ENCODE measurements around the gene SIK2.

Gene SIK2

DNA sequence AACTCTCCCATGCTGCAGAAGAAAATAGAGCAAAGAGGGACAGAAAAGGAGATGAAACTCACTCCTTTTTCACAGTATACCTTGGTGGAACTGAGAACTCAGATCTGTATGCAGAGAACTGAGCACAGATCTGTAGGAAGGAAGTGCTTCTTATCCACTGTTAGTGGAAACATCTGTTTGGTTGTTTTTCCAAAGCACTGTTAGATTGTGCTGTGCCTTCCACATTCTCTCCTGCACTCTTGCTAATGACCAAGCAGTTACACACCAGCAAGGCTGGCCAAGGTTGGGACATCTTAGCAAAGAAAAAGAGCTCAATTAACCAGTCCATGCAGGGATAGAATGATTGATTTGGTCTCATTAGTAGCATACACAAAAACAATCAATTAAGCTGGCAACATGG, 20.1 kb upstream of the SIK2 start:
- no peak for DNase-seq (ENCODE audit: low read depth)

GRCh38 chr11:111582881-111583280, 19.4 kb upstream of the SIK2 start:
- DNase-seq (ENCODE audit: low read depth) = peak; percentile 30

DNA sequence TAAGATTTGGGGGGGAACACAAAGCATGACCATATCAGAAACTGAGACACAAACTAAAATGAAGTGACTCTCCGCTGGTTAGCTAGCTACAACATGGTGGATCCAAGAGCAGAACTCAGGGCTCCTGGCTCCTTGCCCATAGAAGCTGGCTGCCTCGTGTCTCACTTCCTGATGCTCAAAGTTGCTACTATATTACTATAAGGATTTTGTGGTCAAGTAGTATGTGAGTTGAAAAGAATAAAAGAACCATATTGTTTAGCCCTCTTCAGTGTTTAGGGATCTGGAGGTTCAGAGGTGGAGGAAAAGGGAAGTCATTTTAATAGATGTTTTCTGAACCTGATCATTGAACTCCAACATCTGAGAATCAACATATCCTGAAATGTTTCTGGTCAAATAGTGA, 16.9 kb upstream of the SIK2 start:
- DNase-seq (ENCODE audit: low read depth) = peak; percentile 85

GRCh38 chr11:111586388-111586831, 15.8 kb upstream of the SIK2 start:
- DNase-seq (ENCODE audit: low read depth) = peak; percentile 68

- no peak for DNase-seq (ENCODE audit: low read depth)
Measured at GRCh38 chr11:111589114-111589513, 13.1 kb upstream of the SIK2 start.

- DNase-seq (ENCODE audit: low read depth) = no peak
Measured at GRCh38 chr11:111589886-111590499, 12.3 kb upstream of the SIK2 start.

DNA sequence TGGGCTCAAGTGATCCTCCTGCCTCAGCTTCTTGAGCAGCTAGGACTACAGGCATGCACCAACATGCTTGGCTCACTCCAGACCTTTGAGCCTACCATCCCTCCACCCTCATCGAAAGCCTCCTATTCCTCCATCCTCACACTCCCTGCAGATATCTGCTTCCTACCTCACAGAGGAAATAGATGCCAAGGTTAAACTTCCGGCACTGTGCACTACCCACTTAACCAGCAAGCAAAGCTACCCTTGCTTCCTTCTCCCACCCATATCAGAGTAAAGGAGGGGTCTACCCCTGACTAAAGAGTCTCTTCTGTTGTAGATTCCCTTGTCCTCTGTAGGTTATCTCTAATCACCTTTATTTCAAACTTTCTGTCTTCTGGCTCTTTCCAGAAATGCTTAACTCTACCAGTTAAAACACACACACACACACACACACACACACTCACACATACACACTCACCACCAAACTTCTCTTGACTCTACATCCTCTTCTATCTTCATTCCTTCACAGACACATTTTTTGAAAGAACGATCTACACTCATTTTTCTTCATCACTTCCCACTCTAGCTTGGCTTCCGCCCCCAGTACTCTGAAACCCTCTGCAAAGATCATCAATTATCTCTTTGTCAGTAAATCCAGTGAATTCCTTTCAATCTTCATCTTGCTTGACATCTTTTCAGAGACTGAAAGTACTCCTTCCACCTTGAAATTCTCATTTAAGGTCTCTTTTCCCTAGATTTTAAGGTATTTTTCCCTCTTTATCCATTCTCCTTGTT, 10.9 kb upstream of the SIK2 start:
- DNase-seq (ENCODE audit: low read depth) = no peak

DNA sequence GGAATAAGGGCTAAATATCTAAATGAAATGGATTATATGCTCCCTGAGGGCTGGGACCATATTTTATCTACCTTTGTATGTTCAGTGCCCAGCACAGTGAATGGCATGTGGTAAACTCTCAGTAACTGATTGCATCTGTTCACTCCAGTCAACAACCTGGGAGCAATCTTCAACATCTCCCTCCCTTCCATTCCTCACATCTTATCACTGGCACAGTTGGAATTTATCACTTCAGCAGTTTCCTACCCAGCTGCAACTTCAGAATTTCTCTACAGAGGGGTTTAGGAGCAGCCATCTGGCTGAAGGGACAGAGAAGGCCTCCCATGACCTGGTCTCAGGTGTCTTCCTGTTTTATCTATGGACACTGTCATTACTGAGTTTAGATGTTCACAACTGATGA, 9.8 kb upstream of the SIK2 start:
- DNase-seq (ENCODE audit: low read depth) = no peak

- no peak for DNase-seq (ENCODE audit: low read depth)
Measured at GRCh38 chr11:111596319-111596718, 5.9 kb upstream of the SIK2 start.

DNA sequence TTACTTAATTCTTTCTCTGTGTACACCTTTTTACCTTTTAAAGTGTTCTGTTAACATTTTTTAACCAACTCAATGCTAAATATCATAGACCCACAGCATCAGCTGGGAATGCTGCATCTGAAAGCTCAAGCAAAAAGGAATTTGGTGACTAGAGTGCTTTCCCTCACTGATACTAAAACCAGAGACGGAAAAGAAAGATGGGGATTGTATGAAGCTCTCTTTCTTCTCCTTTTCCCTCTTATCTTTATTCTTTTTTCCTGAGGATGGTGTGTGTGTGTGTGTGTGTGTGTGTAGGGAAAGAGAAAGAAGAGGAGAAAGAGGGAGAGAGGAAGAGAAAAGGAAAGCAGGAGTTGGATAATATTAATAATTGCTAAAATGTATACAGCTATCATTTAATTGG, 4.1 kb upstream of the SIK2 start:
- DNase-seq (ENCODE audit: low read depth) = no peak

DNA sequence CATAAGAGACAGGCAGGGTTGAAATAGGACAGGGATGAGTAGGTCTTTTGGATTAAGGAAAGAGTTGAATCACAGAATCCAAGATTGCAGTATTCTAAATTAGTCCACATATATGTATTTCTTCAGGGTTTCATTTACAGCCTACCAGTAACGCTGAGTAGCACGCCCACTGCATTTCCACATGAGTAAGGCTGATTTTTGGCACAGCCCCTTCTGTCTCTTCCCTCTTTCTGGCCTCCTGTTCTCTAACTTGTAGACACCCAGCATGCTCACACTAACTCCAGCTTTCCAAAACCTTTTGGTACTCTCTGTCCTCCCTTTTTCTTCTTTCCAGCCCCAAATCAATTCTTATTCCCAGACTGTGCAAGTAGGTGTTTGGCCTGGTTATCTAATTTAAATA, 3.7 kb upstream of the SIK2 start:
- peak; percentile 65 for DNase-seq (ENCODE audit: low read depth)

- DNase-seq (ENCODE audit: low read depth) = no peak
Measured at GRCh38 chr11:111601636-111601978, 642 bp upstream of the SIK2 start.

DNA sequence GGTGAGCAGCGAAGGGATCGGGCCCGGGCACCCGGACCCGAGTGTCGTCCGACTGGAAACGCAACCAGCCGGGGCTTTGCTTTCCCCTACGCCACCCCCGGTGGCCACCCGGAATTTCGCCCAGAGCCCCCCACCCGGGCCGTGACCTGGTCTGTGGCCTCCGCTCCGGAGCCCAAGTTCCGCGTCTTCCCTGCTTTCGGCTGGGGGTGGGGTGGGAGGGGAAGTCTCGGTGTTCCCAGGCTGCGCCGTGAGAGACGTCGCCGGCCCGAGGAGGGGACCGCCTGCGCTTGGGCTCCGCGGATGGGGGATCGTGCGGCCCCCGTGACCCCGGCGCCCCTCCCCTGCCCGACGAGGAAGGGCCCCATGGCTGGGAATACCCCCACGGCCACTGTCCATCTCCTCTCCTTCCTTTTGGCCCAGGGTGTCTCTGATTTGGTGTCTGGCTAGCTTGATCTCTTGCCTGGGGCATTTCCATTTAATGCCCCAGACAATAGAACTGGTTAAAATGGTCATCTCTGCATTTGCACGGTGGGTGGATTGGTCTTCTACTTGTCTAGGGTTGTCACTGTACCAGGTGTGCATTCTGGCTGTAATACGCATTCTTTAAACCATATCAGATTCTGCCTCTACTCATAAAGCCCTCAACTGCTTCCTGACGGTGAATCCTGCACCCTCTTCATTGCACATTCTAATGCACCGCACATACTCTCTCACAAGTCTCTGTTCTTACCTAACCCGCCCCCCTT, 789 bp downstream of the SIK2 start:
- DNase-seq (ENCODE audit: low read depth) = peak; percentile 68

- DNase-seq (ENCODE audit: low read depth) = peak; percentile 22
Measured at GRCh38 chr11:111603611-111604130, 1.4 kb downstream of the SIK2 start.

GRCh38 chr11:111604392-111605009, 2.3 kb downstream of the SIK2 start:
- peak; percentile 43 for DNase-seq (ENCODE audit: low read depth)

DNA sequence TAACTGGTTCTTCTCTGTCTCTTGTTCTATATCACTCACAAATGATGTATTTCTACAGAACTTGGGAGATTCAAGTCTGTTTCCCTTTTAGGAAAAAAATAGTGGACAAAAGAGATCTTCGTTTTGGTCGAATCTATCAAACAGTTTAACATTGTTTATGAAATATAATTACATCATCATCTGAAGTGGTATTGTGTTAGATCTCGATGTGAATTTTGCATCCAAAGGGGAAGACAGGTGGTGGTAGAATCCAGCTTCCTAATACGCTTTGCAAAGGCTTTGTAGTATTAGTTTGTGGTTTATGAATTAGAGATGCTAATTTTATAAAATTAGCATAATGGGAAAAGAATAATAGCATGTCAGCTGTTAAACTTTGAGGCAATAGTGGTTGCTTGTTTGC, 3.4 kb downstream of the SIK2 start:
- no peak for DNase-seq (ENCODE audit: low read depth)

- DNase-seq (ENCODE audit: low read depth) = peak; percentile 57
Measured at GRCh38 chr11:111606986-111607385, 4.7 kb downstream of the SIK2 start.

DNA sequence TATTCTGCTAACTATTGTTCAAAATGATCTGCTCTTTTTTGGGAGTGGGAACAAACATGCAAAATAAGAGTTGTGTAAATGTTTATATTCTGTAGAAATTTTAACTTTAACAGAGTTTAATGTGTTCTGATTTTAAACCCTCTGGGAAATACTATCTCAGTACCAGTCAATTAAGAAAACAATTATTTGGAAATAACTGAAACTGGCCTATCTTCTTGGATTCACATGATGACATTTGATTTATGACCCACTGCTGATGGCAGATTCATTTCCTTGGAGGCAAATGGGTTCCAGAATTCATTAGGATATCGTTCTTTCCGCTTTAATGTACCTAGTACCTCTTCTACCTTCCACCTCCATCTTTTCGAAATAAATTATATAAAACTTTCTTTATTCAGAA, 5.5 kb downstream of the SIK2 start:
- no peak for DNase-seq (ENCODE audit: low read depth)

DNA sequence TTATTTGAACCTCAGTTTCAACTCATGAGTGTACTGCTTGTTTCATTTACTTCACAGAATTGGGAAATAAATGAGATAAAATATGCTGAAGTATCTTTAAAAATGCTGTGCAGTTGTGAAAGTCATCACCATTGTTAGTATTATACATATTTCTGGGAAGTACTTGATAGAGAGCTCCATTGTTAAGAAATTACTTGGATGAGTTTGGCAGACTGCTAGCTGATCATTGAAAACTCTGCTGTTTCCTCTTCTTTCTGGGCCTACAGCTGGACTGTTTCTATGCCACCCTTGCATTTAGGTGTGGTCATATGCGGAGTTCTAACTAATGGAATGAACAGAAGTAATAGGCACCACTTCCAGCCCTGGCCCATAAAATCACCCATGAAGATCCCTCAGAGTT, 10.0 kb downstream of the SIK2 start:
- DNase-seq (ENCODE audit: low read depth) = peak; percentile 80

DNA sequence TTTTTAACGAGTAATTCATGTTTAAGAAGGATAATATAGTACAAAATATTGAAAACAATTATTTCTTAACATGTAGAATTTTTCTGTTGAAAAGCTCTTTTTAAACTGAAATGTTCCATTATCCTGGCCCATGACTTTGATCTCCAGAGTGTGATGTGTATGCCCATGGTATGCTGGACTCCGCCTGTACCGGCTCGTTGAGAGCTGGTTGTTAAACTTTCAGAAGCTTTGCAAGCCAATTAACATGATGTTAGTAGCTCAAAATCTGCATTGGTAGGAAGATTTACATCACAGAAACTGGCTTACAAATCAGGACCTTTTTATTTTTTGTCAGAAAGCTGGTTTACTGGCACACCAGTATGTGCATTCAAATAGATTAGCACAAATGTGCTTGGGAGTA, 15.0 kb downstream of the SIK2 start:
- no peak for DNase-seq (ENCODE audit: low read depth)

DNA sequence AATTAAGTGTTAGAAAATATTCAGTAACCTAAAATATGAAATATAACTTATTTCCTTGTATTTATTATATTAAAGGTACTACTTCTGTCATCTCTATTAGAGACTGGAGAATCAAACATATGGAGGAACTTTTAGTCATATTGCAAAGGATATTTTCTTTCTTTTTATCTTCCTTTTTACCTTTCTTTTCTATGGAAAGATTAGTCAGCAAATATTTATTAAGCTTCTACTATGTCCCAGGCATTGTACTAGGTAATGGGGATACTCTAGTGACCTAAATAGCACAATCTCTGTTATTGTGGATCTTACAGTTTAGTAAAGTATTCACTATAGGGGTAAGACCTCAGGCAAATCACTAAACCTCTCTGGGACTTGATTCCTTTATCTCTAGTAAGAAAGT, 18.3 kb downstream of the SIK2 start:
- no peak for DNase-seq (ENCODE audit: low read depth)

GRCh38 chr11:111623527-111624030, 21.3 kb downstream of the SIK2 start:
- no peak for DNase-seq (ENCODE audit: low read depth)

Data from iris pigment epithelial cell (primary cell).